ENCODE data around the gene CIBAR2.

DNA sequence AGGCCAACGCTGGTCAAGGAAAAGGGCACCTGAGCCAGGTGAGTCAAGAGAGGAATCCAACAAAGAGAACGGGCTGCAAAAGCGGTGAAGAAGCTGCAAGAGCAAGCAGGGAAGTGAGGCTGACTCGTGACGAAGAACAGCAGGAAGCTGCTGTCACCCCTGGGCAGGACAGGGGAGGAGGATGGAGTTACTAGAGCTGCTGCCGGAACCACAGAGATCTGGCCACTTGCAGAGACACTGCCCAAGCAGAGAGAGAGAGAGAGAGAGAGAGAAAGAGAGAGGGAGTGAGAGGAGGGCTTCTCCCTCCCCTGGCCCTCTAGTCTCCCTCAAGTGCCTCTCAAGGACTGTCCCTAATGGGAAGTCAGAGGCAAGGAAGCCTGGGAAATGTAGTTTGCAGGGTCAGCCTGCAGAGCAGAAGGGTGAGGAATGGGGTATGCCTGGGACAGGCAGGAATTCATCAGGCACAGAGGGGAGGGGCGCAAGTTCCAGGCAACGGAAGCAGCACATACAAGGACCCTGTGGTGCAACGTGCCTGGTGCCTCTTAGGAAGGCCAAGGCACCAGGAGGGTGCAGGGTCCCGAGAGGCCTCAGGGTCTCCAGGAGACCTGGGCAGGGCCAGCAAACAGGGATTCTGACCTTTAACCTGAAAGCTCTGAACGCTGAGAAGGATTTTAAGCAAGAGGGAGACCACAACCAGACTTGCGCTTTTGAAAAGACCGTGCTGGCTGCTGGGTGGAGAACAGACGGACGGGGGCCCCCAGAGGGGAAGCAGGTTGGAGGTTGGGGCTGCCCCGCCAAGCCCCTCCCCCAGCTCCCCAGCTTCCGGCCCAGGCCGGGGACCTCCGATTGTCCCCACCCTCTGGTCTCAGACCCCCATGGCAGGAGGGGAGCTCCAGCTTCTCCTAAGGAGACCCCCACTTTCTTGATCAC lies 45.8 kb upstream of the CIBAR2 start:
- TF ChIP-seq, protein P1, sequence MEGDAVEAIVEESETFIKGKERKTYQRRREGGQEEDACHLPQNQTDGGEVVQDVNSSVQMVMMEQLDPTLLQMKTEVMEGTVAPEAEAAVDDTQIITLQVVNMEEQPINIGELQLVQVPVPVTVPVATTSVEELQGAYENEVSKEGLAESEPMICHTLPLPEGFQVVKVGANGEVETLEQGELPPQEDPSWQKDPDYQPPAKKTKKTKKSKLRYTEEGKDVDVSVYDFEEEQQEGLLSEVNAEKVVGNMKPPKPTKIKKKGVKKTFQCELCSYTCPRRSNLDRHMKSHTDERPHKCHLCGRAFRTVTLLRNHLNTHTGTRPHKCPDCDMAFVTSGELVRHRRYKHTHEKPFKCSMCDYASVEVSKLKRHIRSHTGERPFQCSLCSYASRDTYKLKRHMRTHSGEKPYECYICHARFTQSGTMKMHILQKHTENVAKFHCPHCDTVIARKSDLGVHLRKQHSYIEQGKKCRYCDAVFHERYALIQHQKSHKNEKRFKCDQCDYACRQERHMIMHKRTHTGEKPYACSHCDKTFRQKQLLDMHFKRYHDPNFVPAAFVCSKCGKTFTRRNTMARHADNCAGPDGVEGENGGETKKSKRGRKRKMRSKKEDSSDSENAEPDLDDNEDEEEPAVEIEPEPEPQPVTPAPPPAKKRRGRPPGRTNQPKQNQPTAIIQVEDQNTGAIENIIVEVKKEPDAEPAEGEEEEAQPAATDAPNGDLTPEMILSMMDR (conservative IDR thresholded peaks at IDR 0.05; ENCODE audit: low read length) = no peak
- TF ChIP-seq EZH2phosphoT487 (IDR thresholded peaks at IDR 0.05; ENCODE audit: borderline replicate concordance, low read depth, low read length) = no peak

All from OCI-LY7 (cell line).